HAP-1 (cell line): ENCODE data around the gene DDO.
A peak's percentile ranks its signal among the peaks of the same experiment; 100 is the strongest.
"Not testable (repeated sequence)": the region's sequence is repeated elsewhere in the genome, so short reads cannot be mapped to it uniquely, and the experiment has no call there.

ENCODE experiments used
- DNase-seq, 2 experiments: peaks; one replicate each; pipeline ENCODE4 v3.0.0-alpha.2; 2016 to 2020; ENCODE audit warnings: low spot score in 2 of 2
- H3K27me3 ChIP-seq: fragments of 250-450 bp; sonication (Bioruptor Pico); 2 replicates; pipeline ENCODE4 v1.5.1; 2020; ENCODE audit warnings: low read depth, mild to moderate bottlenecking, moderate library complexity
- H3K36me3 ChIP-seq: fragments of 250-450 bp; sonication (Bioruptor Pico); replicated peaks from 2 replicates; pipeline ENCODE4 v1.5.1; 2020; ENCODE audit warnings: mild to moderate bottlenecking
- H3K4me1 ChIP-seq: fragments of 250-450 bp; sonication (Bioruptor Pico); 2 replicates; pipeline ENCODE4 v1.5.1; 2020; ENCODE audit warnings: mild to moderate bottlenecking
- H3K4me3 ChIP-seq: fragments of 250-450 bp; sonication (Bioruptor Pico); 2 replicates; pipeline ENCODE4 v1.5.1; 2020; ENCODE audit warnings: mild to moderate bottlenecking, moderate library complexity
- H3K9me3 ChIP-seq: fragments of 250-450 bp; sonication (Bioruptor Pico); 2 replicates; pipeline ENCODE4 v1.5.1; 2020; ENCODE audit warnings: mild to moderate bottlenecking, moderate library complexity
- in situ Hi-C: fragments of 300-500 bp; cut with MboI; formaldehyde crosslinking; loops from 3 replicates; pipeline ENCODE4 v1.14.3; 2020; ENCODE audit warnings: low sequenced_read_pairs, inconsistent platforms, mixed read lengths

Gene DDO

DNA sequence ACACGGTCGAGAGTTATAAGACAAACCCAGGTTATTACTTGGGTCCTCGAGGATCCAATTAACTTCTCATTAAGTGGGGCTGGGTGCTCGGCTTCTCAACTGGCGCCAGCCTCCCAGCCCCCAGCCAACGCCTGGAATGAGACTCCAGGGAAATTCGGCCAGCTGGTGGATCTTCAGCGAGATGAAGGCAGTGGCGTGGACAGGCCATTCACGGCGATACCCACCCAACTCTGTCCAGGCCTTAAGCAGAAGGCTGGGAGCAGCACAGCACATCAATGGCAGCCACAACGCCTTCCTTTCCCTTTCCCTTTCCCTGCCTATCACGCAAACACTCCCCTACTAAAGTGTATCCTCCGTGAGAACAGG, 58.1 kb downstream of the DDO start:
- Histone ChIP-seq H3K9me3 (no peaks in the 10 kb centered on the region), H3K36me3 (no peaks in the 10 kb centered on the region), H3K4me1 (peaks cover 26% of the 10 kb centered on the region), H3K4me3 (no peak overlapping the region), H3K27me3 (no peaks in the 10 kb centered on the region)
- DNase-seq: no peak
- in situ Hi-C loops: no loop called here

DNA sequence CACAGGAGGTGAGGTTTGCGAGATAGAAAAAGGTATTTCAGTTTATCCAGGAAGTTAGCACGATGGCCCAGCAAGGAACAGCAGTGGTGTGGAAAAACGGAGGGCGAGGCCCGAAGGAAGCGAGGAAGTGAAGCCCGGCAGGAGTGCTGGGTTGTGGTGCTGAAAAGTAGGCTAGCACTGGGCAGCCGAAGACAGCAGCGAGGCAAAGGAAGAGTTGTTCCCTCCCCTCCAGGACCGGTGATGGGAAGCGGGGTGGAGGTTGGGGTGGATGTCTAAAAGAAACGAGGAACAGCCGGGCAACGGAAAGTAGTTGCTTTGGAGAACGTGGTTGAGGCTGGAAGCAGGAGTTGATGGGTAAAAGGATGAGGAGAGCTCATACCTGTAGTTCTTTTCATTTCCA, 58.6 kb downstream of the DDO start:
- no peaks in the 10 kb centered on the region for H3K27me3 ChIP-seq
- H3K9me3 ChIP-seq: no peaks in the 10 kb centered on the region
- no peak for DNase-seq
- peaks cover 31% of the 10 kb centered on the region for H3K4me1 ChIP-seq
- no peak overlapping the region for H3K4me3 ChIP-seq
- in situ Hi-C loops: no loop called here
- no peaks in the 10 kb centered on the region for H3K36me3 ChIP-seq

DNA sequence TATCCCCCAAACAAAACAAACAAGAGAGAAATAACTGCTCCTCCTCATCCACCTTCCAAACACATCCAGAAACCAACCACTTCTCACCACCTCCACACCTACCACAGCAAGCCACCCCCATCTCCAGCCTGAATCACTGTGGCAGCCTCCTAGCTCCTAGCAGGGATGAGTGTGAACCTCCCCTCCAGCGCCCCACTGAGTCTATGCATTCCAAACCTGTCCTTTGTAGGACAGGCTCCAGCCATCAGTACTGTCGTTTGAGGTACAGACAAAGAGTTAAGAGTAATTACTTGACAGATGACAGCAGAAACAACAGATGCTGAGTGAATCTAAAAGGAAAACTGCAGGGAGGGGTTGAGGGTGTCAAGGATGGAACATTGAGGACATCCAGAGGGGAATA, 59.6 kb downstream of the DDO start:
- no peaks in the 10 kb centered on the region for H3K9me3 ChIP-seq
- in situ Hi-C loops: no loop called here
- no peaks in the 10 kb centered on the region for H3K36me3 ChIP-seq
- H3K4me1 ChIP-seq: peaks cover 32% of the 10 kb centered on the region
- no peaks in the 10 kb centered on the region for H3K27me3 ChIP-seq
- DNase-seq: no peak
- no peak overlapping the region for H3K4me3 ChIP-seq

DNA sequence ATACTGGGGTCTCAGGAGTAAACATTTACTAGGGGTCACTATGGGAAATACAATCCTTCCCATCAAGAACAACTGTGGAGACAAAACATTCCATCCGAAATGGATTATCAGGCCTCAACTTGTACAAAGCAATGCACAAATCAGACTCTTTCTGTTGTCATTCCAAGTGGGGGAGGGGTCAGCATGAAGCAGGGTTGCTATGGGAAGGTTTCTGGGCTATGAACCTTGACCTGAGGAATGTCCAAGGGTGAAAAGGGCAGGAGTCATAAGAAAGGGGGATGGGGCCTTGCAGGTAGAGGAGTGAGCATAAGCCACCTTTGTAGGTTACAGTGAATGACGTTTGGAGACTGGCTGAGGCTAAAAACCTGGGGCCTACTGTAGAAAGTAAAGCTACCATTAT, 60.4 kb downstream of the DDO start:
- Histone ChIP-seq H3K9me3 (no peaks in the 10 kb centered on the region), H3K4me3 (no peak overlapping the region), H3K36me3 (no peaks in the 10 kb centered on the region), H3K4me1 (peaks cover 32% of the 10 kb centered on the region), H3K27me3 (no peaks in the 10 kb centered on the region)
- in situ Hi-C loops: no loop called here
- peak in 1 of 2 experiments; percentile 43 for DNase-seq

DNA sequence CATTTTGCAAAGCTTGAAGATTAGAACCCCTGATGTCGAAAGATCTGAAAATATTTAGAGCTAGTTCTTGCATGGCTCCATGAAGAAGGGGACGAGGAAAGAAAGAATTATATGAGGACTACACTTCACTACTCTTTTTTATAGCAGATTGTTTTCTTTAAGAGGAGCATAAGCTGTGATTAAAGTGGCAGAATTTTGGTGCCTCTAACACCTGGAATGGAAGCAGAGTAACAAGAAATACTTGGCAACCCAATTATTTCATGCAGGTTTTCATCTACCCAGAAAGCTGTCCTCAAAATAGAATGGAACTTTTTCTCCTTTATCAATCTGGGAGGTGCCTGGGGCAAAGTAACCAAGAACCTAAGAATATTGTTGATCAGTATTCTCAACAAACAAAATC, 61.2 kb downstream of the DDO start:
- in situ Hi-C loops: no loop called here
- H3K9me3 ChIP-seq: no peaks in the 10 kb centered on the region
- H3K4me3 ChIP-seq: no peak overlapping the region
- peaks cover 32% of the 10 kb centered on the region for H3K4me1 ChIP-seq
- no peak for DNase-seq
- no peaks in the 10 kb centered on the region for H3K27me3 ChIP-seq
- H3K36me3 ChIP-seq: no peaks in the 10 kb centered on the region

DNA sequence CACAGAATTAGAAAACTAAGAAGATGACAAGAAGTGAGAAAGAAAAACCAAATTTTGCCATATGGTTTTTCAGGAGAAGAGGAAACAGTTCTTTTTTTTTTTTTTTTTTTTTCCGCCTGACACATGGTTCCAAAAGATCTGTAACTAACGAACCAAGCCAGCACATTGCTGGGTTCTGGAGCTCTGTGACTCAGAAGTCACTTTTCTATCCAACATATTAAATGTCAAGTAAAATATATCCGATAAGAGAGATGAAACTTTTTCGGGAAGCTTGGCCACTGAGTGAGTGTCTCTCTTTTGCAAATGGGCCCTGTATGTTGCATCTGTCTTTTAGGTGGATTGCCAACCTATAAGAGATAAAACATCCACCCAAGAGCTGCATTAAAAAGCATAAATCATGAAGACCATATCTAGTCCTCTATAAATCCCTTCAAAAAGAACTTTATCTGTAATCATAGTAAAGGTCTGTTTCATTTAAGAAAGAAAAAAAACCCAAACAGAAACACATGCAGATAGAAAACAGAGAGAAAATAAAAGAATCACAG, 61.8 kb downstream of the DDO start:
- DNase-seq: no peak
- Histone ChIP-seq H3K27me3 (no peaks in the 10 kb centered on the region), H3K4me1 (peaks cover 32% of the 10 kb centered on the region), H3K9me3 (no peaks in the 10 kb centered on the region), H3K36me3 (no peaks in the 10 kb centered on the region), H3K4me3 (no peak overlapping the region)
- in situ Hi-C loops: no loop called here

DNA sequence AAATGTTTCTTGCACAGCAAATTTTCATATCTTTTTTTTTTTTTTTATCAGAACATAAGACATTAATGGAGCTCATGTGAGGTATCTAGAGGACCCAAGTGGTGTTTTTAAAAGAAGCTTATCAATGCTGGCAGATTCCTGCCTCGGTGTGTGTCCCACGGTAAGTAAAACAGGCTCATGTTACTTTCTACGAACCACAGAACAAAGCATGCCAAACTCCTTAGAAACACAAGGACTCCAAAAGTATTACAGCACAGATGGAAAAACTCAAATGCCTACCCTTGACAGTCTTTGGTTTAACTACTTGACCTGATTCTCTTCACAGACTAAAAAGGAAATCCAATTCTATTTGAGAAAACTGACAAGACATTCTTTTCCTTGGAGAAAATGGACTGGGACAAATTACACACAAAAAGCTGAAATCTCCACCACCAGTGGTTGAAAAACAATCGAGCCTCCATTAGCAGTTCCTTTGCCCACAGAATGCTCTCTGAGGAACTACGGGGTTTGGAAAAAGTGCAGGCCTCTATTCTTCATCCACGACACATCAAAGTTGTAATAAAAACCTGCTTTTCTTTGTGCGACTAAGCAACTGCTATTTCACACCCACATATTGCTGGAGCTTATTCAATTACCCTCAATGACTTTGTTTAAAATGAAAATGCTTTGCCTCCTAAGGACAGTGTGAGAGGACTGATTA, 62.7 kb downstream of the DDO start:
- Histone ChIP-seq H3K4me3 (no peak overlapping the region), H3K36me3 (no peaks in the 10 kb centered on the region), H3K27me3 (no peaks in the 10 kb centered on the region), H3K4me1 (peaks cover 32% of the 10 kb centered on the region), H3K9me3 (no peaks in the 10 kb centered on the region)
- in situ Hi-C loops: no loop called here
- peak in 1 of 2 experiments; percentile 58 for DNase-seq

DNA sequence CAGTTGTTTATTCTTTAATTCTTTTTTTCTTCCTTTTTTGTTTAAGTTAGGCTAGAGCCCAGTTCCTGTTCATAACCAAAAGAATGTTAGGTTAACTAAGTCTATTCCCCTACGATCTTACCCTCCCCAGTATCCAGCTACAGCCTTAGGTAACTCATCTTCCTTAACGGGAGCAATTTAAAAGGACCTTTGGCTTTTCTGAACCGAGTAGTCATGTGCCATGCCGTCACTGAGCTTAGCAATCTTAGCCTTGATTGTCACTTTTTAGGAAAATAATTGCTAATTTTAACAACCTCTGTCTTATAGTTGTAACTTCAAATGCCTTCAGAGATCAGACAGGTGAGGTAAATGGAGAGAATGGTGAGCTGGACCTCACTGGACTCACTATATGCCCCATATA, 63.4 kb downstream of the DDO start:
- Histone ChIP-seq H3K4me3 (no peak overlapping the region), H3K9me3 (no peaks in the 10 kb centered on the region), H3K36me3 (no peaks in the 10 kb centered on the region), H3K4me1 (peaks cover 32% of the 10 kb centered on the region), H3K27me3 (no peaks in the 10 kb centered on the region)
- DNase-seq: no peak
- in situ Hi-C loops: no loop called here

DNA sequence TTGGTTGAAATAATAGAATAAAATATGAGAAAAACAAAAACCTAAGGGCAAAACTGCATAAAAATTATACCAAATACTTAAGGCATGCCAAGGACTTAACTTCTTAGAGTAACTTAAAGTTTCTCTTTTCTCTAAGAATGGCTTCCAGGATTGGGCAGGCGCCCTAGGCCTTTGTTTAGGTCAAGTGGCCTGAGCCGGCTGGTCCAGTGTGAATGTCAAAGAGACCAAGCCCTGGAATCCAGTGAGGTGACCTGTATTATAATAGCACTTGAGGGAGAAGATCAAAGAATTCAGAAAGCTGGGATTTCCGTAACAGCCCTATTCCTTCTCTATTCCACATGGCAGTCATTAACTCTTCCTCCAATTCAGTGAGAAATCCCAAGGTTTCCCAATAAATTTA, 63.8 kb downstream of the DDO start:
- H3K4me3 ChIP-seq: no peak overlapping the region
- in situ Hi-C loops: no loop called here
- no peaks in the 10 kb centered on the region for H3K36me3 ChIP-seq
- H3K27me3 ChIP-seq: no peaks in the 10 kb centered on the region
- no peaks in the 10 kb centered on the region for H3K9me3 ChIP-seq
- DNase-seq: no peak
- H3K4me1 ChIP-seq: peaks cover 32% of the 10 kb centered on the region

DNA sequence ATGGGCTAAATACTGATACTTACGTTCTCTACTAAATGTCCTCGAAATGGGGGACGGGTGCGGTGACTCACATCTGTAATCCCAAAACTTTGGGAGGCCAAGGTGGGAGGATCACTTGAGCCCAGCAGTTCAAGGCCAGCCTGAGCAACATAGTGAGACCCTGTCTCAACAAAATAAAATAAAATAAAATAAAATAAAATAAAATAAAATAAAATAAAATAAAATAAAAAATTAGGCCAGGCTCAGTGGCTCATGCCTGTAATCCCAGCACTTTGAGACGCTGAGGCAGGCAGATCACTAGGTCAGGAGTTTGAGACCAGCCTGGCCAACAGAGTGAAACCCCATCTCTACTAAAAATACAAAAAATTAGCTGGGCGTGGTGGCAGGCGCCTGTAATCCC, 64.8 kb downstream of the DDO start:
- H3K4me3 ChIP-seq, H3K27me3 ChIP-seq, DNase-seq, H3K36me3 ChIP-seq, in situ Hi-C loops, H3K9me3 ChIP-seq: not testable (repeated sequence)
- peaks cover 38% of the 10 kb centered on the region for H3K4me1 ChIP-seq

DNA sequence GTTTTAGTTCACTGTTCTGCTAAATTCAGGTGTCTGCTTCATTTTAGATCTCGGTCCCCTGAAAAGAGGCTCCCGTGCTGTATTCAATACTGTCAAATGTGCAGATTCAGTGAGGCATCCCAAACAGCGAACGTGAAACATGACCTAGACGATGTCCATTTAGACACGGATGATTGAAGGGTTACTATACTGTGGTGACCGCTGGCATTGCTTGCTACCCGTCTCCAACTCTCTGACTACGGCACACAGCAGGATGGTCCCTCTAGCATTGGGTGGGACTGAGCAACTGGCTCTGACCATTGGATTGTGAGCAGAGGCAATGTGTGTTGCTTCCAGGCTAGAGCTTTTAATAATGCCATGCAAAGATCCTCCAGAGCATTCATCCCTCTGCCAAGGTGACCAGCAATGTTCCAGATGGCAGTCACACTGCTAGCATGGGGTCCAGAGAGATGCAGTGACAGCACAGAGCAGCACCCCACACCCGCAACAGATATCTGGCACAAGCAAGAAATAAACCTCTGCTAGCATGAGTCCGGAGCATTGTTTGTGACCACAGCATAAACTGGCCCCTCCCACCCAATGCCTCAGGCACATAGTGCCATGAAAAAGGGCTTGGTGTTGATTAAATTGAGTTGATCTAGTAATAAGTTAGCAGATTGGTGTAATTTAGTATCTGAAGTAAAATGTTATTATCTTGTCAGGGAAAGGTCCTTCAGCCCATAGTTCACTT, 66.2 kb downstream of the DDO start:
- Histone ChIP-seq H3K4me3 (no peak overlapping the region), H3K4me1 (peaks cover 37% of the 10 kb centered on the region), H3K9me3 (no peaks in the 10 kb centered on the region), H3K36me3 (no peaks in the 10 kb centered on the region), H3K27me3 (no peaks in the 10 kb centered on the region)
- in situ Hi-C loops: no loop called here
- DNase-seq: peak in 1 of 2 experiments; percentile 34

DNA sequence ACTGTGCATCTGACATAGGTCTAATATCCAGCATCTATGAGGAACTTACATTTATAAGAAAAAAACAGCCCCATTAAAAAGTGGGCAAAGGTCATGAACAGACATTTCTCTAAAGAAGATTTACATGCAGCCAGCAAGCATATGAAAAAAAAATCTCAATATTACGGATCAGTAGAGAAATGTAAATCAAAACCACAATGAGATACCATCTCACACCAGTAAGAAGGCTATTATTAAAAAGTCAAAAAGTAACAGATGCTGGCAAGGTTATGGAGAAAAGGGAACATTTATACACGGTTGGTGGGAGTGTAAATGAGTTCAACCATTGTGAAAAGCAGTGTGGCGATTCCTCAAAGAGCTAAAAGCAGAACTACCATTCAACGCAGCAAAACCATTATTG, 70.3 kb downstream of the DDO start:
- H3K36me3 ChIP-seq: no peaks in the 10 kb centered on the region
- in situ Hi-C loops: no loop called here
- DNase-seq: peak; percentile 36 to 63
- H3K4me3 ChIP-seq: no peak overlapping the region
- H3K4me1 ChIP-seq: peaks cover 28% of the 10 kb centered on the region
- no peaks in the 10 kb centered on the region for H3K27me3 ChIP-seq
- no peaks in the 10 kb centered on the region for H3K9me3 ChIP-seq

DNA sequence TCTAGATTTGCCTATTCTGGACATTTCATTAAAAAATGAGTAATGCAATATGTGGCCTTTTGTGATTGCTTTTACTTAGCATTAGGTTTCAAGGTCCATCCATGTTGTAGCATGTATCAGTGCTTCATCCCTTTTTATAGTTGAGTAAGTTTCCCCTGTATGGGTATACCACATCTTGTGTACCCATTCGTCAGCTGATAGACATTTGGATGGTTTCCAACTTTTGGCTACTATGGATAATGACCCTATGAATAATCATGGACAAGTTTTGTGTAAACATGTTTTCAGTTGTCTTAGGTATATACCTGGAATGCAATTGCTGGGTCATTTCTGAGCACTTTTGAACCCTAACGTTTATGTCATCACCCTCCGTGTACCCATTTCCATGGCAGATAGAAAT, 72.6 kb downstream of the DDO start:
- H3K4me3 ChIP-seq: no peak overlapping the region
- in situ Hi-C loops: no loop called here
- no peak for DNase-seq

More for the DNA sequence above, 72.6 kb downstream of the DDO start:
- H3K36me3 ChIP-seq: no peaks in the 10 kb centered on the region
- H3K4me1 ChIP-seq: peaks cover 28% of the 10 kb centered on the region
- no peaks in the 10 kb centered on the region for H3K27me3 ChIP-seq
- H3K9me3 ChIP-seq: no peaks in the 10 kb centered on the region
